RWPE2 (cell line): Measurements from ENCODE around the gene RHBDF2.
A peak's percentile ranks its signal among the peaks of the same experiment; 100 is the strongest.
"Not testable (repeated sequence)": the region's sequence is repeated elsewhere in the genome, so short reads cannot be mapped to it uniquely, and the experiment has no call there.

Source experiments
- ATAC-seq: fragments of 200-7000 bp; cut with Tn5 transposase; 3 replicates; pipeline ENCODE4 v1.9.1; 2021; ENCODE audit warnings: low read depth
- DNase-seq: peaks from one replicate; pipeline ENCODE4 v3.0.0-alpha.2; 2020; ENCODE audit warnings: low spot score
- H3K27ac ChIP-seq: fragments of 450-650 bp; 2 replicates; pipeline ENCODE4 v1.5.1; 2017; ENCODE audit warnings: mild to moderate bottlenecking; ENCODE audit not compliant: poor library complexity, severe bottlenecking
- H3K27me3 ChIP-seq: fragments of 250-450 bp; sonication (Bioruptor Pico); 2 replicates; pipeline ENCODE4 v1.5.1; 2021; ENCODE audit warnings: mild to moderate bottlenecking, moderate library complexity; ENCODE audit not compliant: insufficient read depth, poor library complexity, severe bottlenecking
- H3K36me3 ChIP-seq: fragments of 250-450 bp; sonication (Bioruptor Pico); 2 replicates; pipeline ENCODE4 v1.5.1; 2020; ENCODE audit warnings: low read depth, mild to moderate bottlenecking, moderate library complexity
- H3K4me1 ChIP-seq: fragments of 250-450 bp; sonication (Bioruptor Pico); 2 replicates; pipeline ENCODE4 v1.5.1; 2021; ENCODE audit warnings: mild to moderate bottlenecking, moderate library complexity; ENCODE audit not compliant: insufficient read depth, poor library complexity, severe bottlenecking
- H3K4me3 ChIP-seq: fragments of 250-450 bp; sonication (Bioruptor Pico); 2 replicates; pipeline ENCODE4 v1.5.1; 2021; ENCODE audit warnings: mild to moderate bottlenecking, moderate library complexity; ENCODE audit not compliant: severe bottlenecking
- H3K9me3 ChIP-seq: fragments of 250-450 bp; sonication (Bioruptor Pico); 2 replicates; pipeline ENCODE4 v1.5.1; 2021; ENCODE audit warnings: mild to moderate bottlenecking, moderate library complexity; ENCODE audit not compliant: severe bottlenecking
- CTCF ChIP-seq: fragments of 450-650 bp; IDR thresholded peaks from one replicate; pipeline ENCODE4 v1.5.1; 2017; ENCODE audit warnings: mild to moderate bottlenecking, moderate library complexity; ENCODE audit not compliant: poor library complexity, severe bottlenecking

Gene RHBDF2

GRCh38 chr17:76536511-76537287 is 35.5 kb upstream of the RHBDF2 start:
- DNase-seq (no peak), ATAC-seq (no peak)
- Histone ChIP-seq H3K27me3 (no peaks in the 10 kb centered on the region), H3K27ac (peak overlapping the region; percentile 89), H3K4me1 (peaks cover 30% of the 10 kb centered on the region), H3K4me3 (peak overlapping the region; percentile 26), H3K36me3 (peaks cover 6% of the 10 kb centered on the region; the same call in 1 of the 2 replicates), H3K9me3 (no peaks in the 10 kb centered on the region)
- TF ChIP-seq CTCF, result no peak

GRCh38 chr17:76535788-76536510 is 34.7 kb upstream of the RHBDF2 start:
- Histone ChIP-seq H3K9me3 (no peaks in the 10 kb centered on the region), H3K36me3 (peaks cover 11% of the 10 kb centered on the region; the same call in 1 of the 2 replicates), H3K27me3 (no peaks in the 10 kb centered on the region), H3K27ac (peak overlapping the region; percentile 89), H3K4me1 (peaks cover 35% of the 10 kb centered on the region), H3K4me3 (no peak overlapping the region)
- ATAC-seq (no peak), DNase-seq (peak; percentile 58)
- TF ChIP-seq CTCF, result no peak

- H3K27me3 ChIP-seq, result no peaks in the 10 kb centered on the region
- H3K9me3 ChIP-seq, result no peaks in the 10 kb centered on the region
- 0 out of 3 replicates have a peak, but pooled peaks have one; percentile 5 for ATAC-seq
- peak overlapping the region; percentile 89 for H3K27ac ChIP-seq
- peaks cover 12% of the 10 kb centered on the region; the same call in 1 of the 2 replicates for H3K36me3 ChIP-seq
- TF ChIP-seq CTCF, result no peak
- peaks cover 37% of the 10 kb centered on the region for H3K4me1 ChIP-seq
- no peak overlapping the region for H3K4me3 ChIP-seq
- peak; percentile 76 for DNase-seq
Measured at GRCh38 chr17:76534831-76535732, 33.9 kb upstream of the RHBDF2 start.

GRCh38 chr17:76533640-76534359 is 32.6 kb upstream of the RHBDF2 start:
- H3K4me1 ChIP-seq, result peaks cover 50% of the 10 kb centered on the region
- H3K27ac ChIP-seq, result peak overlapping the region; percentile 89
- H3K27me3 ChIP-seq, DNase-seq, H3K4me3 ChIP-seq, H3K9me3 ChIP-seq, ATAC-seq: not testable (repeated sequence)
- H3K36me3 ChIP-seq, result peaks cover 12% of the 10 kb centered on the region; the same call in 1 of the 2 replicates
